A549 (cell line): ENCODE data around the gene NHLRC2.
"Not testable (repeated sequence)": the region's sequence is repeated elsewhere in the genome, so short reads cannot be mapped to it uniquely, and the experiment has no call there.

Experiments used
- BHLHE40 ChIP-seq: IDR thresholded peaks from 2 replicates; pipeline ENCODE4 v1.6.1; 2012; ENCODE audit warnings: low read depth, low read length, inconsistent platforms
- CHD2 ChIP-seq: fragments of 150-350 bp; IDR thresholded peaks from 2 replicates; pipeline ENCODE4 v1.6.1; 2014; ENCODE audit warnings: low read length; ENCODE audit not compliant: partially characterized antibody
- EP300 ChIP-seq, 2 experiments: fragments of >200 bp; sonication (Bioruptor Twin); formaldehyde crosslinking; IDR thresholded peaks; 2 replicates in 1 of 2; 3 replicates in 1 of 2; pipeline ENCODE4 v1.6.1; 2016 to 2017
- HDAC2 ChIP-seq: fragments of 200-600 bp; sonication (generic); IDR thresholded peaks from 2 replicates; pipeline ENCODE4 v1.6.1; 2016
- HOXA7 ChIP-seq: fragments of 250-450 bp; sonication (Bioruptor Pico); IDR thresholded peaks from 2 replicates; pipeline ENCODE4 v1.5.0; 2020; ENCODE audit warnings: mild to moderate bottlenecking, moderate library complexity
- JUN ChIP-seq, 2 experiments: fragments of >200 bp; sonication (Bioruptor Twin); formaldehyde crosslinking; IDR thresholded peaks; 2 replicates in 1 of 2; 3 replicates in 1 of 2; pipeline ENCODE4 v1.6.1; 2016 to 2017
- KDM1A ChIP-seq: fragments of 200-600 bp; sonication (generic); IDR thresholded peaks from 2 replicates; pipeline ENCODE4 v1.6.1; 2016; ENCODE audit warnings: low read depth, mild to moderate bottlenecking
- NFE2L2 ChIP-seq: fragments of 150-350 bp; conservative IDR thresholded peaks from 2 replicates; pipeline ENCODE4 v1.6.1; 2014; ENCODE audit warnings: low read length
- NR3C1 ChIP-seq: fragments of >200 bp; sonication (Bioruptor Twin); formaldehyde crosslinking; IDR thresholded peaks from 3 replicates; pipeline ENCODE4 v1.6.1; 2017
- POLR2A ChIP-seq: IDR thresholded peaks from 2 replicates; pipeline ENCODE4 v1.6.1; 2012; ENCODE audit warnings: mild to moderate bottlenecking, low read length
- REST ChIP-seq: fragments of 200-600 bp; sonication (generic); IDR thresholded peaks from 2 replicates; pipeline ENCODE4 v1.6.1; 2016; ENCODE audit warnings: antibody characterized with exemption, mild to moderate bottlenecking, moderate library complexity
- ZNF302 ChIP-seq: fragments of 250-450 bp; sonication (Bioruptor Pico); IDR thresholded peaks from 2 replicates; pipeline ENCODE4 v1.9.0; 2021; ENCODE audit warnings: inconsistent platforms, mild to moderate bottlenecking, moderate library complexity
- TF ChIP-seq, protein P1 (sequence below): fragments of >200 bp; sonication (Bioruptor Twin); formaldehyde crosslinking; IDR thresholded peaks from 3 replicates; pipeline ENCODE4 v1.5.1; 2016

DNA sequence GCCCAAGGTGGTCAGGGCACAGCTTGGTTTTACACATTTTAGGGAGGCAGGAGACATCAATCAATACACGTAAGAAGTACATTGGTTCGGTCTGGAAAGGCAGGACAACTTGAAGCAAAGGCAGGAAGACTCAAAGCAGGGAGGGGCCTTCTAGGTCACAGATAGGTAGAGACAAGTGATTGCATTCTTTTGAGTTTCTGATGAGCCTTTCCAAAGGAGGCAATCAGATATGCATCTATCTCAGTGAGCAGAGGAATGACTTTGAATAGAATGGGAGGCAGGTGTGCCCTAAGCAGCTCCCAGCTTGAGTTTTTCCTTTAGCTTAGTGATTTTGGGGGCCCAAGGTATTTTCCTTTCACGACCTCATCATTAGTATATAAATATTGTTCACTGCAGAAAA is 33.2 kb upstream of the NHLRC2 start:
- not testable (repeated sequence) for TF ChIP-seq EP300 (IDR thresholded peaks at IDR 0.05); HDAC2; POLR2A; JUN (IDR thresholded peaks at IDR 0.05); HOXA7 (CRISPR knock-in tag); KDM1A; BHLHE40; NFE2L2; CHD2; NR3C1; ZNF302 (CRISPR knock-in tag); REST
- TF ChIP-seq, protein P1, sequence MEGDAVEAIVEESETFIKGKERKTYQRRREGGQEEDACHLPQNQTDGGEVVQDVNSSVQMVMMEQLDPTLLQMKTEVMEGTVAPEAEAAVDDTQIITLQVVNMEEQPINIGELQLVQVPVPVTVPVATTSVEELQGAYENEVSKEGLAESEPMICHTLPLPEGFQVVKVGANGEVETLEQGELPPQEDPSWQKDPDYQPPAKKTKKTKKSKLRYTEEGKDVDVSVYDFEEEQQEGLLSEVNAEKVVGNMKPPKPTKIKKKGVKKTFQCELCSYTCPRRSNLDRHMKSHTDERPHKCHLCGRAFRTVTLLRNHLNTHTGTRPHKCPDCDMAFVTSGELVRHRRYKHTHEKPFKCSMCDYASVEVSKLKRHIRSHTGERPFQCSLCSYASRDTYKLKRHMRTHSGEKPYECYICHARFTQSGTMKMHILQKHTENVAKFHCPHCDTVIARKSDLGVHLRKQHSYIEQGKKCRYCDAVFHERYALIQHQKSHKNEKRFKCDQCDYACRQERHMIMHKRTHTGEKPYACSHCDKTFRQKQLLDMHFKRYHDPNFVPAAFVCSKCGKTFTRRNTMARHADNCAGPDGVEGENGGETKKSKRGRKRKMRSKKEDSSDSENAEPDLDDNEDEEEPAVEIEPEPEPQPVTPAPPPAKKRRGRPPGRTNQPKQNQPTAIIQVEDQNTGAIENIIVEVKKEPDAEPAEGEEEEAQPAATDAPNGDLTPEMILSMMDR, result not testable (repeated sequence)
